Ovary (tissue), 9 donors: Measurements from ENCODE around the gene ADGRD1. TPM values are rescaled to one million over a fixed set of nuclear protein-coding genes. Genes with fewer than 3 reads are reported as not detected.

Experiments used
- DNase-seq, 5 donors: peaks; one replicate each; pipeline ENCODE4 v3.0.0-alpha.2; 2019 to 2020
- H3K27ac ChIP-seq, 2 donors: fragments of 200-600 bp; one replicate each; pipeline versions ENCODE4 v1.5.1 to v1.8.0; 2019 to 2022
- H3K27me3 ChIP-seq: fragments of 200-600 bp; one replicate; pipeline ENCODE4 v1.8.0; 2022
- H3K36me3 ChIP-seq: fragments of 200-600 bp; sonication (generic); one replicate; pipeline ENCODE4 v1.5.1; 2019
- H3K4me1 ChIP-seq: one replicate; pipeline ENCODE4 v1.8.1; 2013; ENCODE audit warnings: mild to moderate bottlenecking, moderate library complexity; ENCODE audit not compliant: insufficient read depth
- H3K4me3 ChIP-seq: fragments of 200-600 bp; sonication (generic); one replicate; pipeline ENCODE4 v1.5.1; 2017
- H3K9me3 ChIP-seq, 2 donors: fragments of 200-600 bp in 1 of 2; sonication (generic) in 1 of 2; one replicate each; pipeline versions ENCODE4 v1.5.1 to v1.8.1; 2013 to 2019; ENCODE audit warnings: mild to moderate bottlenecking in 1 of 2, moderate library complexity in 1 of 2
- CTCF ChIP-seq, 3 donors: fragments of 450-650 bp in 2 of 3; fragments of 200-600 bp in 1 of 3; IDR thresholded peaks; one replicate each; pipeline versions ENCODE4 v1.5.1 to v1.8.0; 2016 to 2022; ENCODE audit warnings: antibody characterized with exemption in 3 of 3, mild to moderate bottlenecking in 1 of 3
- EP300 ChIP-seq: sonication (generic); formaldehyde crosslinking; IDR thresholded peaks from one replicate; pipeline ENCODE4 v1.6.1; 2017; ENCODE audit warnings: antibody characterized with exemption
- POLR2A ChIP-seq: fragments of 450-650 bp; IDR thresholded peaks from one replicate; pipeline ENCODE4 v1.6.1; 2017; ENCODE audit warnings: antibody characterized with exemption, mild to moderate bottlenecking, moderate library complexity
- WGBS, 3 donors: extraction: QIAGEN DNeasy Blood & Tissue Kit in 1 of 3; methylation state at CpG; one replicate each; pipeline versions ENCODE4 v1.1.5 to v1.1.7; 2013 to 2017; 5-methylcytosine and 5-hydroxymethylcytosine counted together
- intact Hi-C, 4 donors: fragments of 100-400 bp; cut with DNase I; formaldehyde crosslinking; loops; one replicate each; pipeline versions ENCODE4 v1.11.0 to v1.15.1; 2022 to 2023
- polyA plus RNA-seq, 2 donors: library from polyadenylated mRNA; stranded (reverse); fragments of 200-250 nt in 1 of 2; fragments of 350-450 nt in 1 of 2; fragmentation: Illumina TruSeq in 1 of 2; extraction: RNeasy Lipid Tissue Mini Kit (QIAGEN cat#74804) in 1 of 2; gene quantifications; one replicate each; pipeline ENCODE4 v1.2.3, GENCODE V29; 2013 to 2014
- total RNA-seq, 7 donors: library from RNA; depleted of rRNA in 2 of 7; stranded (reverse); fragments of >200 nt in 2 of 7; fragmentation: NEBNext Ultra II Directional in 3 of 7; extraction: Animal tissue kit (Norgen Biotek cat#: 25700) in 3 of 7; gene quantifications; one replicate each; pipeline versions ENCODE4 v1.1.0 to v1.2.4, GENCODE V29; 2016 to 2023
- donor health status: DM: no; HTN: no; CAD: no; lungs with moderate emphysema.
- donor health status: DM: no; HTN: no; CAD: no.
- donor health status: Bipolar disorder and iron deficiency.
- donor health status: DM: yes; HTN: yes; CAD: no.
- donor health status: DM: no; HTN: no; CAD: no.
- donor health status: DM: yes; HTN: yes; CAD: no.

The ADGRD1 gene
- total and polyA plus RNA-seq, 9 donors: 7.6 to 75.3 (median 25.9) TPM

GRCh38 chr12:130938186-130938585 is 15.5 kb upstream of the ADGRD1 start:
- no peaks in the 10 kb centered on the region for H3K36me3 ChIP-seq
- H3K4me3 ChIP-seq: no peak overlapping the region
- TF ChIP-seq CTCF (IDR thresholded peaks at IDR 0.05) (no peak), EP300 (no peak), POLR2A (no peak)
- no peaks in the 10 kb centered on the region for H3K27me3 ChIP-seq
- DNase-seq: no peak
- H3K27ac ChIP-seq: no peak overlapping the region
- H3K9me3 ChIP-seq: no peaks in the 10 kb centered on the region
- H3K4me1 ChIP-seq: no peaks in the 10 kb centered on the region
- intact Hi-C loops: no loop called here

GRCh38 chr12:130944878-130945277 is 8.8 kb upstream of the ADGRD1 start:
- TF ChIP-seq CTCF (IDR thresholded peaks at IDR 0.05): no peak
- TF ChIP-seq EP300: no peak
- TF ChIP-seq POLR2A: no peak
- Histone ChIP-seq H3K36me3 (no peaks in the 10 kb centered on the region), H3K4me1 (peaks cover 11% of the 10 kb centered on the region), H3K27me3 (no peaks in the 10 kb centered on the region), H3K27ac (no peak overlapping the region), H3K4me3 (no peak overlapping the region), H3K9me3 (no peaks in the 10 kb centered on the region)
- DNase-seq: no peak
- intact Hi-C loops: no loop called here

- WGBS, 3 donors: 27 to 35% (median 35%) methylated on average over 7 of the region's 7 CpGs
- no peak for TF ChIP-seq CTCF (IDR thresholded peaks at IDR 0.05)
- no peak for TF ChIP-seq POLR2A
- TF ChIP-seq EP300: no peak
- DNase-seq: peak in 1 of 5 donors; percentile 44
- H3K9me3 ChIP-seq: no peaks in the 10 kb centered on the region
- peaks cover 11% of the 10 kb centered on the region for H3K4me1 ChIP-seq
- no peak overlapping the region for H3K4me3 ChIP-seq
- H3K36me3 ChIP-seq: no peaks in the 10 kb centered on the region
- no peaks in the 10 kb centered on the region for H3K27me3 ChIP-seq
- peak overlapping the region in 1 of 2 donors; percentile 34 for H3K27ac ChIP-seq
- intact Hi-C loops: no loop called here
Measured at GRCh38 chr12:130945786-130946492, 7.8 kb upstream of the ADGRD1 start.

GRCh38 chr12:130947028-130947613 is 6.6 kb upstream of the ADGRD1 start:
- H3K27ac ChIP-seq: no peak overlapping the region
- WGBS, 3 donors: 26 to 39% (median 38%) methylated on average over 2 of the region's 2 CpGs
- no peaks in the 10 kb centered on the region for H3K36me3 ChIP-seq

More at GRCh38 chr12:130947028-130947613, 6.6 kb upstream of the ADGRD1 start:
- Histone ChIP-seq H3K4me3 (no peak overlapping the region), H3K27me3 (no peaks in the 10 kb centered on the region), H3K4me1 (peaks cover 11% of the 10 kb centered on the region), H3K9me3 (no peaks in the 10 kb centered on the region)
- peak in 1 of 5 donors; percentile 40 for DNase-seq
- TF ChIP-seq POLR2A: no peak
- no peak for TF ChIP-seq CTCF (IDR thresholded peaks at IDR 0.05)
- TF ChIP-seq EP300: no peak
- intact Hi-C loops: no loop called here
